Endometrial microvascular endothelial cells (primary cell): ENCODE results near the gene CILP2. TPM values are rescaled to one million over a fixed set of nuclear protein-coding genes. Genes with fewer than 3 reads are reported as not detected.

Experiments used
- in situ Hi-C: cut with HindIII; loops from 2 replicates; pipeline ENCODE4 v1.10.0; 2017; ENCODE audit warnings: low sequenced_read_pairs, low pct_unique_long_range_greater_than_20kb; ENCODE audit errors: inconsistent ontology term
- total RNA-seq: library from RNA; depleted of rRNA; stranded (reverse); fragments of >200 nt; gene quantifications from one replicate; pipeline ENCODE4 v1.2.3, GENCODE V29; 2015; ENCODE audit errors: inconsistent ontology term

CILP2 gene
- total RNA-seq, 1 donor from 2014 or later, result not detected

DNA sequence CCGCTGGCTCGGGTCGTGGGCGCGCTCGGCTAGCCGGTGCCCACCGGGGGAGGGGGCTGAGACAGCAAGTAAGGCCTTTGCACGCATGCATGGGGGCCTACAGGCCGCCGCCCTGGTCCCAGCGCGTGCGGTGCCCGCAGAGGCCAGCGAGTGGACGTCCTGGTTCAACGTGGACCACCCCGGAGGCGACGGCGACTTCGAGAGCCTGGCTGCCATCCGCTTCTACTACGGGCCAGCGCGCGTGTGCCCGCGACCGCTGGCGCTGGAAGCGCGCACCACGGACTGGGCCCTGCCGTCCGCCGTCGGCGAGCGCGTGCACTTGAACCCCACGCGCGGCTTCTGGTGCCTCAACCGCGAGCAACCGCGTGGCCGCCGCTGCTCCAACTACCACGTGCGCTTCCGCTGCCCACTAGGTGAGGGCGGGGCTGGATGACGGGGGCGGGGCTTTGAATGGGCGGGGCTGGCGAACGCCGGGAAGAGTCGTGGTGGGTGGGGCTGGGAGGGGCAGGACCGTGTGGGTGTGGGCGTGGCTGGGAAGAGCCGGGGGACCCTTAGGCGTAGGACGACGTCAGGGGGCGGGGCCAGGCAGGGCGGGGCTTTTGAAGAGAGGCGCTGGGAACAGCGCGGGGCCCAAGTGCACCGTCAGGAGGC lies 2.1 kb downstream of the CILP2 start:
- in situ Hi-C loops, result no loop called here

DNA sequence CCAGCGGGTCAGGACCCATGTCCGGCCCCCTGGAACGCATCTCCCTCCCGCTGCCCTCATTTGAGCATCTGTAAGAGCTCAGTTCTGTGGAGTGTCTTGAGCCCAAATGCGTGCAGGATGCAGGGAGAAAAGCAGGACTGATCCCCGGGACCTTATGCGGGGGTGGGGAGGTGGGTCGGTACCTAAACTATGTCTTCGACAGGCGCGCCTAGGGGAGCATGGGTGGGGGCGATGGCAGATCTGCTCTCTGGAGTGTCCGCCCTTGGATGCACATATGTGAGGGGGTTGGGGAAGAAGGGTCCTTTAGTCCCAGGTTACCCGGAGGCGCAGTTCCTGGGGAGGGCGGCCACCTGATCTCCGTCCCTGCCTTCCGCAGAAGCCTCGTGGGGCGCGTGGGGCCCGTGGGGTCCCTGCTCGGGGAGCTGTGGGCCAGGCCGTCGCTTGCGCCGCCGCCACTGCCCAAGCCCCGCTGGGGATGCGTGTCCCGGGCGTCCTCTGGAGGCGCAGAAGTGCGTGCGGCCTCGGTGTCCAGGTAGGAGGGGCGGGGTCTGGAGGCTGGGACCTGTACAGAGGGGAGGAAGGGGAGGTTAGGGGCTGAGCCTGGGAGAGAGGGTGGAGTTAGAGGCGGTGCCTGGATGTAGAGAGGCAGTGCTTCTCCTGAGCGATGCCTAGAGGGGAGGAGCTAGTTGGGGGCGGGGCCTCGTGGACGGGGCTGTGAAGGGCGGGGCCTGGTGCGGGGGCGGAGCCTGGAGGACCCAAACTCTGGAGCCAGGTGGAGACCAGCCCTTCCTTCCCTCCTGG lies 2.9 kb downstream of the CILP2 start:
- in situ Hi-C loops, result no loop called here

GRCh38 chr19:19541616-19542015 lies 3.6 kb downstream of the CILP2 start:
- in situ Hi-C loops, result no loop called here

- in situ Hi-C loops, result no loop called here
Measured at GRCh38 chr19:19542507-19542906, 4.4 kb downstream of the CILP2 start.

- in situ Hi-C loops, result no loop called here
Measured at GRCh38 chr19:19543101-19543500, 5.0 kb downstream of the CILP2 start.

GRCh38 chr19:19543640-19544039 lies 5.6 kb downstream of the CILP2 start:
- in situ Hi-C loops, result no loop called here

- in situ Hi-C loops, result no loop called here
Measured at GRCh38 chr19:19544257-19544953, 6.3 kb downstream of the CILP2 start.

- in situ Hi-C loops, result no loop called here
Measured at GRCh38 chr19:19544954-19545591, 7.0 kb downstream of the CILP2 start.

GRCh38 chr19:19545707-19546106 lies 7.6 kb downstream of the CILP2 start:
- in situ Hi-C loops, result no loop called here

GRCh38 chr19:19546751-19547162 lies 8.7 kb downstream of the CILP2 start:
- in situ Hi-C loops, result no loop called here

- in situ Hi-C loops, result no loop called here
Measured at GRCh38 chr19:19547674-19548336, 9.7 kb downstream of the CILP2 start.

DNA sequence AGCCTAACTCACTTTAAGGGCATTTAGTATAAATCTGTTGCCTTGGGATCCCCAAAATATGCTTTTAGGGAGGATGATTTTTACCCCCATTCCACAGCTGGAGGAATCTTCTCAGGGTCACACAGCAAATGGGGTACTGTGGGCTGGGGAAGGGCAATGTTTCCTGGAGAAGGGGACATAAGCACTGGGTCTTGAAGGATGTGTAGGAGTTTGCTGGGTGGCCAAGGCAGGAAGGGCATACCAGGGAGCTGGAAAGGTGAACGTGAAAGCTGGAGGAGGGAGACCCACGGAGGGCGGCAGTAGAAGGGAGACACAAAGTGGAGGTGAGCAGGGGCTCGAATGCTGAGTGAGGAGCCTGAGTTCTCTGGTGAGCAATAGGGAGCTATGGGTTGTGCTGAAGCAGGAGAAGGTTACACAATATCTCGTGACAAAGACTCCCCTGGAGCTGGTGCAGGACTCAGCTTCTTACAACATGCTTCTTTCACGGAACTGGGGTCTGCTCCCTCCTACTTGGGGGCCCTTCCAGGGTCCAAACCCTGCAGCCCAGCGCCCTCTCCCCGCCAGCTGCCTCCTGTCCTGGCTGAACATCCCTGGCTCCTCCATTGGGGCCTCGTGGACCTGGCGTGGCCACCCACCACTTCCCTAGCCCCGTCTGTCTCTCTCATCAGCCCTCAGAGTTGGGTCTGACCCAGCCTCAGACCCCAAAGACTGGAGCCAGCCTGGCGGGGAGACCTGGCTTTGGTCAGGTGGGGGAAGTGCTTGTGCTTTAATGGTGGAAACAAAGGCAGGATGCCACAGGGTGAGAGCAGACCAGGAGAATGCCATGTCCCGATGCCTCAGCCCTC lies 11.1 kb downstream of the CILP2 start:
- in situ Hi-C loops, result no loop called here

DNA sequence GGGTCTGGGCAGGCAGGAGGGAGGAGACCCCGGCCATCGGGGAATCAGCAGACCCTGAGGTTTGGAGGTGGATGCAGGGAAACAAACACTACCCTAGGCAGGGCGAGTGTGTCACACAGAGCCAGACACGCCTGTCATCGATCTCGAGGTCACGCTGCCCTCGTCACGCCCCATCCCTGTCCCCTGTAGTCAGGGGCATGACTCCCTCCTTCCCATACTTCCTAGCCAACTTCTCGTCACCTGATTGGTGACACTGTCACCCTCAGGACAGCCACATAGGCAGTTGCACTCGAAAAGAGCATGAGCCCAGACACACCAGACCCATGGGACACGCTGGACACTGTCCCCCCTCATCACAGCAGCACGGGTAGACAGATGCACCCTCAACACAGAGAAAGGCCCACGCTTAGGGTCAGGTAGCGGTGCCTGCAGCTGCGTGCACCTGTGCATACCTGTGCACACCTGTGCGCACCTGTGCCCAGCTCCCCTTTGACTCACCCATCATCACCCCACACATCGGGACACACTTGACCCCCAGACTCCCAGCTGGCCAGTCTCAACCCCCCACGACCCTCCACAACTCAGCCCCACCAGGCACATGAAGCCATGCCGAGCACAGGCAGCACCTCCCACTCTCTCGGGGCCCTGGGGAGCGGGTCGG lies 11.9 kb downstream of the CILP2 start:
- in situ Hi-C loops, result no loop called here

DNA sequence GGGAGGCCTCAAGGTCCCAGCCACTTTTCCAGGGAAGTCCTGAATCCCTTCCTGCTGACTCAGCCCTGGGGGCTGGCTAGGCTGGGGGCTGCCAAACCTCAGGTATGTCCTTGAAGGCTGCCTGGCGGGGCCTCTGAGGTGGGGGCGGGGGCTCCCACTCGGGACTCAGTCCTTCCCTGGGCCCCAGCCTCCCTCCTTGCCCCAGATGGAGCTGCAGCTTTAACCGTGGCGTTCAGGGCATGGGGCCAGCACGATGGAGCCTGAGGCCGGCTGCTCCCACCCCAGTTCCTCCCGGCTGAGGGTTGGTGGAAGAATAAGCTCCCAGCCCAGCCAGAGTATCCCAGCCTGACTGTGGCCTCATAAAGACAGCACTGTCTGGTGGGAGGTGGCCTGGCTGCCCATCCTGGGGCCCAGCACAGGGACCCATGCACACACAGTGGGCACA lies 12.4 kb downstream of the CILP2 start:
- in situ Hi-C loops, result no loop called here

GRCh38 chr19:19550972-19551852 lies 13.1 kb downstream of the CILP2 start:
- in situ Hi-C loops, result no loop called here

DNA sequence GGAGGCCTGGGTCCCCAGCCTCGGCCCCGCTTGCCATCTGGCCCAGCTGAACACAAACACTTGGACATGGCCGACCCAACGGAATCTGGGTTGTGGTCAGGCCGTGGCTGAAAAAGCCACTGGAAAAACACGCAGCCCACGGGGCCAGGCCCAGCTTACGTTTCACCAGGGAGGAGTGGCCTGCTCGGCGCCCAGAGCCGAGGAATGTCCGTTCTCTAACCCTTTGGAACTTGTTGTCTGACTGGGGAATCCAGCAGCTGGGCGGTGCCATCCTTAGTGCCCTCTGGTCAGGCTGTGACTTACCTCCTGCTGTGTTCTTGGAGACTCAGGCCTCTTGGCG lies 13.8 kb downstream of the CILP2 start:
- in situ Hi-C loops, result no loop called here

DNA sequence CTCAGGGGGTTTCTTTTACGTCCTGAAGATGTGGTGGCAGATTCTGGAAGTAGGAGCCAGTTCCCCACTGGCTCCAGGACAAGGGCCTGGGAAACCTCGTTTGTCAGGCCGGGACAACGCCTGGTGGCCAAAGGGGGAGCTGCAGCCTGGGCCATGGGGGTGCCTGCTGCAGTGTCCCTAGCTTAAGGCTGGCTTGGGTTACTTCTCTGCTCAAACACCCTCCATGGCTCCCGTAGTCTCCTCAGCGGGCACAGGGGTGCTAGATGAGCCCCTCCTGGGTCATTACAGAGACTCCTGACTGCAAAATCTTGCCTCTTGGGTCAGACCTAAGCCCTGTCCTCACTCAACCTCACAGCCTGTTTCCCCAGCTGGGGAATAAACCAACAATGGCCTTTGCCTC lies 14.7 kb downstream of the CILP2 start:
- in situ Hi-C loops, result no loop called here
